ENCODE measurements around the gene FIBCD1. TPM values are rescaled to one million over a fixed set of nuclear protein-coding genes. Genes with fewer than 3 reads are reported as not detected.

Gene FIBCD1, protein sequence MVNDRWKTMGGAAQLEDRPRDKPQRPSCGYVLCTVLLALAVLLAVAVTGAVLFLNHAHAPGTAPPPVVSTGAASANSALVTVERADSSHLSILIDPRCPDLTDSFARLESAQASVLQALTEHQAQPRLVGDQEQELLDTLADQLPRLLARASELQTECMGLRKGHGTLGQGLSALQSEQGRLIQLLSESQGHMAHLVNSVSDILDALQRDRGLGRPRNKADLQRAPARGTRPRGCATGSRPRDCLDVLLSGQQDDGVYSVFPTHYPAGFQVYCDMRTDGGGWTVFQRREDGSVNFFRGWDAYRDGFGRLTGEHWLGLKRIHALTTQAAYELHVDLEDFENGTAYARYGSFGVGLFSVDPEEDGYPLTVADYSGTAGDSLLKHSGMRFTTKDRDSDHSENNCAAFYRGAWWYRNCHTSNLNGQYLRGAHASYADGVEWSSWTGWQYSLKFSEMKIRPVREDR
- total RNA-seq (1 to 10 TPM in 1 of 5 donors, under 1 TPM in 1, not detected in 3; 0.18 to 6.4 TPM), polyA plus RNA-seq (under 1 TPM in 2 of 3 donors, not detected in 1; 0.20 to 0.61 TPM)
- long read RNA-seq, donor 1: 0 reads
- long read RNA-seq, donor 2: 0 reads
- long read RNA-seq, donor 3: 0 reads
- long read RNA-seq, donor 4: 0 reads
- long read RNA-seq, donor 5: 0 reads
- long read RNA-seq, donor 6: 0 reads
- long read RNA-seq, donor 7: 0 reads
- long read RNA-seq, donor 8: 0 reads
- long read RNA-seq, donor 9: 0 reads
- long read RNA-seq, donor 10: 0 reads

DNA sequence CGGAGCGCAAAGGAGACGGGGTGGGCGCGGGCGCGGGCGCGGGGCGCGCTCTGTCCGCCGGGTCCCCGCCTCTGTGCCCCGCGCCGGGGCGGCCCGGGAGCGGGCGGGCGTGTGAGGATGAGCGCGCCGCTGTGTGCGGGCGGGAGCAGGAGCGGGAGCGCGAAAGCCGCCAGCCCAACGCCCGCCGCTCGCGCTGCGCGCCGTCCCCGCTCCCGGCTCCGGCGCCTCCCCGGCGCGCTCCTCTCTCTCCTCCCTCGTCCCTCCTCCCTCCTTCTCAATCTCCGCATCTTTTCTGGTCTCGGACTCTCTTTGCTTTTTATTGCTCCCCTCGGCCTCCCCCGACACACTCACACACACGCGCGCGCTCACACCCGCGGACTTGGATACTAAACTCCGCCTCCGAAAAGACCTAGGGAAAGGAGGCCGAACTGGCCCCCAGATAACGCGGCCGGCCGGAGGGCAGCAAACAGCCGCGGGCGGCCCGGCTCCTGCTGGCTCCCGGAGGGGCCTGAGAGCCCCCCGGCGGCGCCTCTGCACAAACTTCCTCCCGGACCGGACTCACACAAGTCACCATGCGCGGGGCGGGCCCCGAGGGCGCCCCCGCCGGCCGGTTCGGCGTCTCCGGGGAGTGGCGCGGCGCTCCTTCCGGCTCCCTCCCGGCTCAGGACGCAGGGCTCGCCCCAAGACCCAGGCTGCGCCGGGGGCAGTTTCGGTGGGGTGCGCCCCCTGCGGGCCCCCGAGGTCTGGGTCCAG is at the start of gene FIBCD1:
Gene FIBCD1 (minus strand): TSS at position 596 of the 753 bp plus-strand sequence. CDS start 640 bp downstream, outside the sequence.
- H3K9me3 ChIP-seq: no peaks in the 10 kb centered on the region
- intact Hi-C loops (cut with DNase I; ENCODE audit: low total_unique reads): loop anchor here (5.0 kb wide), 1 partner anchor 232 kb away; no protein-coding TSS in a partner anchor
- H3K27ac ChIP-seq: no peak within 1 kb of the TSS
- WGBS, 5 donors: 0 to 1% (median 1%) methylated on average over 54 to 95 of the region's 98 CpGs
- H3K36me3 ChIP-seq: no peaks in the 10 kb centered on the region
- peak within 1 kb of the TSS; percentile 49 to 58 (median 51) for H3K4me3 ChIP-seq
- TF ChIP-seq, protein P1, sequence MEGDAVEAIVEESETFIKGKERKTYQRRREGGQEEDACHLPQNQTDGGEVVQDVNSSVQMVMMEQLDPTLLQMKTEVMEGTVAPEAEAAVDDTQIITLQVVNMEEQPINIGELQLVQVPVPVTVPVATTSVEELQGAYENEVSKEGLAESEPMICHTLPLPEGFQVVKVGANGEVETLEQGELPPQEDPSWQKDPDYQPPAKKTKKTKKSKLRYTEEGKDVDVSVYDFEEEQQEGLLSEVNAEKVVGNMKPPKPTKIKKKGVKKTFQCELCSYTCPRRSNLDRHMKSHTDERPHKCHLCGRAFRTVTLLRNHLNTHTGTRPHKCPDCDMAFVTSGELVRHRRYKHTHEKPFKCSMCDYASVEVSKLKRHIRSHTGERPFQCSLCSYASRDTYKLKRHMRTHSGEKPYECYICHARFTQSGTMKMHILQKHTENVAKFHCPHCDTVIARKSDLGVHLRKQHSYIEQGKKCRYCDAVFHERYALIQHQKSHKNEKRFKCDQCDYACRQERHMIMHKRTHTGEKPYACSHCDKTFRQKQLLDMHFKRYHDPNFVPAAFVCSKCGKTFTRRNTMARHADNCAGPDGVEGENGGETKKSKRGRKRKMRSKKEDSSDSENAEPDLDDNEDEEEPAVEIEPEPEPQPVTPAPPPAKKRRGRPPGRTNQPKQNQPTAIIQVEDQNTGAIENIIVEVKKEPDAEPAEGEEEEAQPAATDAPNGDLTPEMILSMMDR (IDR thresholded peaks at IDR 0.05): peak in 1 of 7 experiments; percentile 7
- TF ChIP-seq POLR2A (IDR thresholded peaks at IDR 0.05): no peak
- DNase-seq: peak in 1 of 2 donors; percentile 59
- peaks cover 21 to 43% (median 38%) of the 10 kb centered on the region in 4 donors for H3K4me1 ChIP-seq
- peaks cover 20 to 100% (median 95%) of the 10 kb centered on the region in 3 donors for H3K27me3 ChIP-seq

DNA sequence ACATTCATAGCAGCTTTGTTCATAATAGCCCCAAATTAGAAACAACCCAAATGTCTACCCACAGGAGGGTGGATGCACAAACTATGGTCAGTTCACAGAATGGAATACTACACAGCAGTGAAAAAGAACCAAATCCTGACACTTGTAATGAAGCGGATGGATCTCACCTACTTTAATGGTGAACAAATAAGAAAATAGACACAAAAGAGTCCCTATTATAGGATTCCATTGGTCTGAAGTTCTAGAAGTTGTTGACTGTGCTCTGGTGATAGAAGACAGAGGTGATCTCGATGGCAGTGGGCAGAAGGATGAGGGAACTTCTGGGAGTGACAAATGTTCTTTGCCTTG is 49.3 kb upstream of the FIBCD1 start:
- Histone ChIP-seq H3K4me3 (no peak overlapping the region), H3K36me3 (no peaks in the 10 kb centered on the region), H3K4me1 (no peaks in the 10 kb centered on the region), H3K27me3 (peaks cover 0 to 76% (median 9%) of the 10 kb centered on the region in 3 donors), H3K27ac (no peak overlapping the region), H3K9me3 (no peaks in the 10 kb centered on the region)
- WGBS, 5 donors: 48 to 93% (median 72%) methylated on average over 2 of the region's 2 CpGs
- DNase-seq: no peak
- intact Hi-C loops (cut with DNase I; ENCODE audit: low total_unique reads): no loop called here
- TF ChIP-seq, protein P1 (IDR thresholded peaks at IDR 0.05): no peak
- TF ChIP-seq POLR2AphosphoS5 (IDR thresholded peaks at IDR 0.05) (no peak), POLR2A (IDR thresholded peaks at IDR 0.05) (no peak), EP300 (IDR thresholded peaks at IDR 0.05) (no peak)

- 57 to 73% (median 67%) methylated on average over 10 of the region's 10 CpGs for WGBS, 5 donors
- Histone ChIP-seq H3K9me3 (no peaks in the 10 kb centered on the region), H3K4me1 (no peaks in the 10 kb centered on the region), H3K4me3 (no peak overlapping the region), H3K27ac (no peak overlapping the region), H3K27me3 (peaks cover 0 to 71% (median 9%) of the 10 kb centered on the region in 3 donors), H3K36me3 (no peaks in the 10 kb centered on the region)
- no peak for DNase-seq
- intact Hi-C loops (cut with DNase I; ENCODE audit: low total_unique reads): no loop called here
- TF ChIP-seq, protein P1 (IDR thresholded peaks at IDR 0.05): no peak
- TF ChIP-seq POLR2A (IDR thresholded peaks at IDR 0.05): no peak
- TF ChIP-seq POLR2AphosphoS5 (IDR thresholded peaks at IDR 0.05): no peak
- TF ChIP-seq EP300 (IDR thresholded peaks at IDR 0.05): no peak
These were observed 48.8 kb upstream of the FIBCD1 start for GRCh38 chr9:130987738-130988399.

GRCh38 chr9:130987054-130987453 is 48.0 kb upstream of the FIBCD1 start:
- peaks cover 0 to 63% (median 9%) of the 10 kb centered on the region in 3 donors for H3K27me3 ChIP-seq
- no peaks in the 10 kb centered on the region for H3K4me1 ChIP-seq
- no peak for TF ChIP-seq POLR2AphosphoS5 (IDR thresholded peaks at IDR 0.05)
- no peak for TF ChIP-seq POLR2A (IDR thresholded peaks at IDR 0.05)
- TF ChIP-seq, protein P1 (IDR thresholded peaks at IDR 0.05): no peak
- TF ChIP-seq EP300 (IDR thresholded peaks at IDR 0.05): no peak
- 64 to 78% (median 75%) methylated on average over 7 of the region's 7 CpGs for WGBS, 5 donors
- H3K27ac ChIP-seq: no peak overlapping the region
- H3K9me3 ChIP-seq: no peaks in the 10 kb centered on the region
- intact Hi-C loops (cut with DNase I; ENCODE audit: low total_unique reads): no loop called here
- H3K36me3 ChIP-seq: no peaks in the 10 kb centered on the region
- no peak for DNase-seq
- H3K4me3 ChIP-seq: no peak overlapping the region

All from stomach (tissue), 19 donors.